Naive thymus-derived CD4-positive, alpha-beta T cell (primary cell): ENCODE results near the gene FRK. TPM values are rescaled to one million over a fixed set of nuclear protein-coding genes. Genes with fewer than 3 reads are reported as not detected.

Experiments used
- ATAC-seq: fragments of 150-1000 bp; cut with Tn5 transposase; 2 replicates; pipeline ENCODE4 v1.10.0; 2021; ENCODE audit warnings: mild to moderate bottlenecking, moderate library complexity
- CTCF ChIA-PET: fragments of 350-600 bp; sonication (Branson Sonifier 250); formaldehyde crosslinking; loops from one replicate; lab custom pipeline; 2021; ENCODE audit warnings: antibody characterized with exemption; lab: Charles Lee
- POLR2A ChIA-PET: fragments of 350-600 bp; sonication (Branson Sonifier 250); formaldehyde crosslinking; loops from one replicate; lab custom pipeline; 2021; ENCODE audit warnings: antibody characterized with exemption, inconsistent platforms; lab: Charles Lee
- DNase-seq, 9 donors: peaks; one replicate each; pipeline versions ENCODE4 v3.0.0 to v3.0.0-alpha.2; 2020 to 2022; ENCODE audit warnings: mixed read lengths in 1 of 9
- H3K27ac ChIP-seq: one replicate; pipeline ENCODE4 v1.7.0; 2013; ENCODE audit warnings: mild to moderate bottlenecking, low read depth, low read length, moderate library complexity
- H3K27me3 ChIP-seq, 2 donors: one replicate each; pipeline ENCODE4 v1.7.0; 2013; ENCODE audit warnings: low read length in 2 of 2, mild to moderate bottlenecking in 2 of 2, moderate library complexity in 2 of 2; ENCODE audit not compliant: control insufficient read depth in 2 of 2, insufficient read depth in 2 of 2
- H3K36me3 ChIP-seq, 3 experiments: 1 replicate in 2 of 3; 2 replicates in 1 of 3; pipeline ENCODE4 v1.7.0; 2013; ENCODE audit warnings: low read length in 3 of 3, mild to moderate bottlenecking in 3 of 3, moderate library complexity in 1 of 3; ENCODE audit not compliant: insufficient read depth in 3 of 3, control insufficient read depth in 2 of 3
- H3K4me1 ChIP-seq, 2 donors: one replicate each; pipeline ENCODE4 v1.7.0; 2013; ENCODE audit warnings: low read length in 2 of 2, mild to moderate bottlenecking in 2 of 2, moderate library complexity in 1 of 2; ENCODE audit not compliant: control insufficient read depth in 2 of 2, insufficient read depth in 2 of 2
- H3K4me3 ChIP-seq: 2 replicates; pipeline ENCODE4 v1.7.0; 2013; ENCODE audit warnings: mild to moderate bottlenecking, low read length
- H3K9me3 ChIP-seq, 3 experiments: 1 replicate in 2 of 3; 2 replicates in 1 of 3; pipeline ENCODE4 v1.7.0; 2013; ENCODE audit warnings: low read length in 3 of 3; ENCODE audit not compliant: control insufficient read depth in 2 of 3
- H3K27ac Mint-ChIP-seq, 9 donors: one replicate each; pipeline ENCODE4 v1.8.0; 2020 to 2022; ENCODE audit warnings: mixed read lengths in 9 of 9, mild to moderate bottlenecking in 8 of 9, moderate library complexity in 5 of 9, inconsistent platforms in 2 of 9
- H3K27me3 Mint-ChIP-seq, 5 donors: one replicate each; pipeline ENCODE4 v1.8.0; 2021 to 2022; ENCODE audit warnings: mixed read lengths in 5 of 5, mild to moderate bottlenecking in 1 of 5
- H3K36me3 Mint-ChIP-seq, 5 donors: one replicate each; pipeline ENCODE4 v1.8.0; 2020 to 2022; ENCODE audit warnings: mixed read lengths in 5 of 5, mild to moderate bottlenecking in 3 of 5, inconsistent platforms in 1 of 5
- H3K4me1 Mint-ChIP-seq, 7 donors: one replicate each; pipeline ENCODE4 v1.8.0; 2020 to 2022; ENCODE audit warnings: mixed read lengths in 7 of 7, mild to moderate bottlenecking in 3 of 7, inconsistent platforms in 1 of 7
- H3K4me3 Mint-ChIP-seq, 10 donors: one replicate each; pipeline ENCODE4 v1.8.0; 2020 to 2022; ENCODE audit warnings: mild to moderate bottlenecking in 10 of 10, mixed read lengths in 10 of 10, moderate library complexity in 6 of 10, inconsistent platforms in 2 of 10
- H3K9me3 Mint-ChIP-seq, 11 donors: one replicate each; pipeline ENCODE4 v1.8.0; 2020 to 2022; ENCODE audit warnings: mixed read lengths in 11 of 11, mild to moderate bottlenecking in 4 of 11, inconsistent platforms in 1 of 11, moderate library complexity in 1 of 11
- intact Hi-C, 2 donors: fragments of 100-400 bp; cut with micrococcal nuclease; formaldehyde crosslinking; loops; one replicate each; pipeline ENCODE4 v1.15.1; 2023
- polyA plus RNA-seq, 2 donors: library from polyadenylated mRNA; unstranded; fragments of 300-500 nt; fragmentation: Illumina TruSeq; gene quantifications; one replicate each; pipeline ENCODE4 v1.2.3, GENCODE V29; 2021
- total RNA-seq, 6 experiments: library from RNA in 5 of 6; stranded (reverse) in 5 of 6; gene quantifications; 1 replicate in 5 of 6; 2 replicates in 1 of 6; pipeline ENCODE4 v1.2.3 and lab custom pipeline; 2021 to 2026

The FRK gene
- total and polyA plus RNA-seq, 7 experiments from 2014 or later, result 0.02 to 0.05 (median 0.04) TPM; not detected in 3

GRCh38 chr6:116015561-116015960 lies 45.1 kb downstream of the FRK start:
- no peak for ATAC-seq
- no peak overlapping the region for H3K27ac Mint-ChIP-seq
- Histone ChIP-seq H3K9me3 (no peaks in the 10 kb centered on the region), H3K36me3 (no peaks in the 10 kb centered on the region), H3K27ac (no peak overlapping the region), H3K27me3 (peaks cover 0 to 7% of the 10 kb centered on the region in 2 donors), H3K4me3 (no peak overlapping the region), H3K4me1 (no peaks in the 10 kb centered on the region)
- H3K4me3 Mint-ChIP-seq, result no peak overlapping the region
- H3K4me1 Mint-ChIP-seq, result no peaks in the 10 kb centered on the region
- H3K9me3 Mint-ChIP-seq, result peaks cover 0 to 1% (median 0%) of the 10 kb centered on the region in 11 donors
- POLR2A ChIA-PET, result no interaction called here
- CTCF ChIA-PET, result no interaction called here
- H3K36me3 Mint-ChIP-seq, result no peaks in the 10 kb centered on the region
- peaks cover 23 to 37% (median 31%) of the 10 kb centered on the region in 5 donors for H3K27me3 Mint-ChIP-seq
- DNase-seq, result no peak
- intact Hi-C loops, result no loop called here

GRCh38 chr6:116012951-116013350 lies 47.7 kb downstream of the FRK start:
- ChIA-PET CTCF (interaction anchor here (3.1 kb wide), 1 partner anchor 84 kb away, joined by 18 read pairs; no protein-coding TSS in a partner anchor), POLR2A (no interaction called here)
- DNase-seq (no peak), ATAC-seq (no peak)
- Histone ChIP-seq H3K27me3 (no peaks in the 10 kb centered on the region), H3K36me3 (no peaks in the 10 kb centered on the region), H3K27ac (no peak overlapping the region), H3K9me3 (no peaks in the 10 kb centered on the region), H3K4me3 (no peak overlapping the region), H3K4me1 (no peaks in the 10 kb centered on the region)
- Mint-ChIP-seq H3K27ac (no peak overlapping the region), H3K9me3 (peaks cover 0 to 1% (median 0%) of the 10 kb centered on the region in 11 donors), H3K27me3 (peaks cover 11 to 27% (median 20%) of the 10 kb centered on the region in 5 donors), H3K36me3 (no peaks in the 10 kb centered on the region), H3K4me1 (no peaks in the 10 kb centered on the region), H3K4me3 (no peak overlapping the region)
- intact Hi-C loops, result no loop called here

GRCh38 chr6:116012471-116012949 lies 48.2 kb downstream of the FRK start:
- Histone ChIP-seq H3K9me3 (no peaks in the 10 kb centered on the region), H3K27ac (no peak overlapping the region), H3K36me3 (no peaks in the 10 kb centered on the region), H3K27me3 (no peaks in the 10 kb centered on the region), H3K4me3 (no peak overlapping the region), H3K4me1 (no peaks in the 10 kb centered on the region)
- no peaks in the 10 kb centered on the region for H3K36me3 Mint-ChIP-seq
- POLR2A ChIA-PET, result no interaction called here
- intact Hi-C loops, result no loop called here
- no peak overlapping the region for H3K4me3 Mint-ChIP-seq
- H3K4me1 Mint-ChIP-seq, result no peaks in the 10 kb centered on the region
- CTCF ChIA-PET, result interaction anchor here (3.1 kb wide), 1 partner anchor 84 kb away, joined by 18 read pairs; no protein-coding TSS in a partner anchor
- no peak overlapping the region for H3K27ac Mint-ChIP-seq
- no peak for ATAC-seq
- peaks cover 0 to 1% (median 0%) of the 10 kb centered on the region in 11 donors for H3K9me3 Mint-ChIP-seq
- peaks cover 9 to 23% (median 15%) of the 10 kb centered on the region in 5 donors for H3K27me3 Mint-ChIP-seq
- no peak for DNase-seq

GRCh38 chr6:116011520-116011919 lies 49.2 kb downstream of the FRK start:
- intact Hi-C loops, result loop anchor here in 1 of 2 donors (1.0 to 2.0 kb wide), 2 partner anchors 86 to 633 kb away; no protein-coding TSS in a partner anchor
- H3K4me3 ChIP-seq, result no peak overlapping the region
- H3K4me1 ChIP-seq, result no peaks in the 10 kb centered on the region
- no peaks in the 10 kb centered on the region for H3K36me3 Mint-ChIP-seq
- H3K27ac Mint-ChIP-seq, result no peak overlapping the region
- no peak overlapping the region for H3K4me3 Mint-ChIP-seq
- H3K27ac ChIP-seq, result no peak overlapping the region
- H3K27me3 ChIP-seq, result no peaks in the 10 kb centered on the region
- CTCF ChIA-PET, result interaction anchor here (0.6 to 3.1 kb wide), 4 partner anchors 30 to 1913 kb away, joined by 3 to 18 read pairs (median 4); no protein-coding TSS in a partner anchor
- no peaks in the 10 kb centered on the region for H3K4me1 Mint-ChIP-seq
- no peak for ATAC-seq
- H3K36me3 ChIP-seq, result no peaks in the 10 kb centered on the region
- no peaks in the 10 kb centered on the region for H3K9me3 ChIP-seq
- POLR2A ChIA-PET, result no interaction called here
- H3K9me3 Mint-ChIP-seq, result no peaks in the 10 kb centered on the region
- no peak for DNase-seq
- H3K27me3 Mint-ChIP-seq, result peaks cover 4 to 20% (median 11%) of the 10 kb centered on the region in 5 donors

- H3K36me3 ChIP-seq, result no peaks in the 10 kb centered on the region
- peak in 7 of 9 donors; percentile 17 to 32 (median 27) for DNase-seq
- no peaks in the 10 kb centered on the region for H3K36me3 Mint-ChIP-seq
- no peaks in the 10 kb centered on the region for H3K4me1 ChIP-seq
- H3K27ac ChIP-seq, result no peak overlapping the region
- H3K27ac Mint-ChIP-seq, result no peak overlapping the region
- CTCF ChIA-PET, result interaction anchor here (0.6 to 3.1 kb wide), 3 partner anchors 29 to 201 kb away, joined by 3 to 18 read pairs (median 4); no protein-coding TSS in a partner anchor
- intact Hi-C loops, result loop anchor here (1.0 to 2.0 kb wide), 2 partner anchors 86 to 634 kb away; no protein-coding TSS in a partner anchor
- peaks cover 4 to 20% (median 9%) of the 10 kb centered on the region in 5 donors for H3K27me3 Mint-ChIP-seq
- ATAC-seq, result no peak
- no peak overlapping the region for H3K4me3 Mint-ChIP-seq
- H3K4me3 ChIP-seq, result no peak overlapping the region
- no peaks in the 10 kb centered on the region for H3K9me3 Mint-ChIP-seq
- H3K4me1 Mint-ChIP-seq, result no peaks in the 10 kb centered on the region
- POLR2A ChIA-PET, result no interaction called here
- no peaks in the 10 kb centered on the region for H3K9me3 ChIP-seq
- no peaks in the 10 kb centered on the region for H3K27me3 ChIP-seq
Measured at GRCh38 chr6:116010790-116011401, 49.8 kb downstream of the FRK start.

- ChIA-PET POLR2A (no interaction called here), CTCF (interaction anchor here (1.0 kb wide), 1 partner anchor 28 kb away, joined by 3 read pairs; no protein-coding TSS in a partner anchor)
- ATAC-seq, result no peak
- Histone ChIP-seq H3K4me3 (no peak overlapping the region), H3K27ac (no peak overlapping the region), H3K9me3 (no peaks in the 10 kb centered on the region), H3K36me3 (no peaks in the 10 kb centered on the region), H3K27me3 (no peaks in the 10 kb centered on the region), H3K4me1 (no peaks in the 10 kb centered on the region)
- no peak overlapping the region for H3K4me3 Mint-ChIP-seq
- intact Hi-C loops, result loop anchor here (1.0 to 2.0 kb wide), 2 partner anchors 87 to 634 kb away; no protein-coding TSS in a partner anchor
- DNase-seq, result no peak
- no peaks in the 10 kb centered on the region for H3K36me3 Mint-ChIP-seq
- H3K27ac Mint-ChIP-seq, result no peak overlapping the region
- no peaks in the 10 kb centered on the region for H3K9me3 Mint-ChIP-seq
- H3K27me3 Mint-ChIP-seq, result peaks cover 4 to 20% (median 9%) of the 10 kb centered on the region in 5 donors
- no peaks in the 10 kb centered on the region for H3K4me1 Mint-ChIP-seq
Measured at GRCh38 chr6:116010386-116010785, 50.3 kb downstream of the FRK start.
